NCI-H345 treated with DMSO at 0.1 percent for 48 hours (cell line): ENCODE results near the gene SLC26A6.
A peak's percentile ranks its signal among the peaks of the same experiment; 100 is the strongest.

Source experiments
- DNase-seq: peaks from one replicate; lab custom pipeline; 2025; ENCODE audit not compliant: unreplicated experiment; lab: John Stamatoyannopoulos, UW

SLC26A6 gene

DNA sequence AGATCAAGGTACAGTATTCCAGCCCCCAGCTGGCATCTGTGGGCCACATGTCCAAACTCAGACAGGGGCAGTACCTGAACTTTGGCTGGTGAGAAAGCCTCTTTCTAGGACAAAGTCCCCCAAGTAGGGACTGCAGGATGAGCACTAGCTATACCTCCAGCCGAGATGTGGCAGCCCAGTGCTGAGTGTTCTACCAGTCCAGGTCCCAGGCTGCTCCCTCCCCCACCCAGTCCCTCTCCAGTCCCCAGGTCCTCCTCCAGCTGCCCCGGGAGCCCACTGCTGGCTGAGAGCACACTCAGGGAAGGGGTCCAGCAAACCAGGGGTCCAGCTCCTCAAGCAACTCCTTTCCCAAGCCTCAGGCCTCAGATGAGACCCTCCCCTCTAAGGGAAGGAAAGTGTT lies 1.5 kb downstream of the SLC26A6 start:
- no peak for DNase-seq

DNA sequence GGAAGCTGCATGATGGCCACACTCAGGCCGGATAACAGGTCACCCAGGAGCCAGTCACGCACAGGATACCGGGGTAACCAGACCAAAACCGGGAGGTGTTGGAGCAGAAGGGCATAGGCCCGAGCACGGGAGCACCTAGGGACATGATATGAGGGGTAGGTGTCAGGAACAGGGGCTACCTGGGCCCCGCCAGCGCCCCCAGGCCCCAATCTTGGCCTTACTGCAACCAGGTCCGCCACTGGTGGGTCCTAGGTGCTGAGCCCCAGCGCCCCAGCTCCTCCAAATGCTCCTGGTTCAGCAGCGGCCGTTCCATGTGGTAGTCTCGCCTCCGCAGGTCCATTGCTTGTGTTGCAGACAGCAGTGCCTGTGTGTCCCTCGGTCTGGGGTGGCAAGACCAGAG lies 2.0 kb downstream of the SLC26A6 start:
- no peak for DNase-seq

DNA sequence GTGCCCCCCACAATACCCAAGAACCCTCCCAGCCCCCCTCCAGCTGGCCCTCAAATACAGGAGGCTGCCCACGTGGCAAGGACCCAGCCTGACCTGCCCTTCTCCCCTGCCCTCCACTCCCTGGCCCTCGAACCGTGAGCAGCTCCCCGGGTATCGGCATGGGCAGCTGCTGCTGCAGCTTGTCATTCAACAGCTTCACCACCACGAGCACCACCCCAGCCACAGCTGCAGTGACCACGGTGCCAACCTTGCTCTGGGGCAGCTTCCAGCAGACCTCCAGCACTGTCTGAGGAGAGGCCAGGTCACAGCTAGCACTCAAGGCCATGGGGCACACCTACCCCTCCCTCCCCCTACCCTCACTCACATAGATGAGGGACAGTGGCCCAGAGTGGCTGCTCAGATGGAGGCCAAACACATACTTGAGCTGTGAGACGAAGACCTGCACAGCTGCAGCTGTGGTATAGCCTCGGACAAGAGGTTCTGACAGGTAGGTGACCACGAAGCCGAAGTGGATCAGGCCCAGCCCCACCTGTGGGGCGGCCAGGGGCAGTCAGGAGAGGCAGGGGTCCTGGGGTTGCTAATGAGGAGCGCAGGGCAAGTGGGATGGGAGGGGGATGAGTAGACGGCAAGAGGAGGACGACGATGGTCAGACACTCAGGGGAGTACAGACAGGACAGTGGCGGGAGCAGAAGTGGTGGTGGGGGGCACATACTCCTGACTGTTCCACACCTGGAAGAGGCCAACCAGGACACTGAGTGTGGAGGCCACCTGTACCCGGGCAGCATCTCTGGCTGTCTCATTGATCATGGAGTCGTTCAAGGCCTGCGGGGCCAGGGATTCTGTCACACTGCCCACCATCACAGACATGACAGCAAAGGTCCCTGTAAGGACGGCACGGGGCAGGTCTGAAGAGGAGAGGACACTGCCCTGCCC lies 3.5 kb downstream of the SLC26A6 start:
- DNase-seq = no peak

DNA sequence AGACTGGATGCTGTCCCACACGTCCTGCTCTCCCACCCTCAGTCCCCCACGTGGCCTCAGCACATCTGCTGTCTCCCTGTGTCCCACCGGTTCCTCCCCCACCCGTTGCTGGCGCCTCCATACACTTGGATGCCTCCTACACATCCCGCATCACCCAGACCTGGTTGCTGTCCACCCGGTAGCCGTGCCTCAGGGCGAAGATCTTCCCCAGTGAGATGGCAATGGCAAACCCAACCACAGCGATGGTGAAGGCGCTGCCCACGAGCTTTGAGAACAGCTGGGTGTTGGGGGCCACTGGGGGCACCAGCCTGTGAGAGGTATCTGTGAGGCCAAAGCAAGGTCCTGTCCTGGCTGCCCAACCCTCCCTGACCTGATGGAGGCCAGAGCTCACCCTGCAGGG lies 4.4 kb downstream of the SLC26A6 start:
- no peak for DNase-seq

DNA sequence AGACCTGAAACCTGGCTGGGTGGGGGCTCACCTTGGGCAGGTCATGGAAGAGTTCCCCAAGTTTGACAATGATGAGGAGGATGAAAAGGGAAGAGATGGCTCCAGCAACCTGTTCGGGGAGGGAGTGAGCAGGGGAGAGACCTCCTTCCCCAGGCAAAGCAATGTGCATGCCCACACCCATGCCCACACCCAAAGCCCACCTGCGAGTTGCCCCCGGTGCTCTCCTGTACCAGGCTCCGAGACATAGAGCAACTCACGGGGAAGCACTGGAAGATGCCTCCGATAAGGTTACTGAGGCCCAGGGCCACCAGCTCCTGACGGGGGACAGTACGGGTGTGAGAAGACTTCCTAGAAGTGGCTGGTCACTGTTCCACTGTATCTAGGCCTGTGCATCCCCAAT lies 4.9 kb downstream of the SLC26A6 start:
- no peak for DNase-seq

DNA sequence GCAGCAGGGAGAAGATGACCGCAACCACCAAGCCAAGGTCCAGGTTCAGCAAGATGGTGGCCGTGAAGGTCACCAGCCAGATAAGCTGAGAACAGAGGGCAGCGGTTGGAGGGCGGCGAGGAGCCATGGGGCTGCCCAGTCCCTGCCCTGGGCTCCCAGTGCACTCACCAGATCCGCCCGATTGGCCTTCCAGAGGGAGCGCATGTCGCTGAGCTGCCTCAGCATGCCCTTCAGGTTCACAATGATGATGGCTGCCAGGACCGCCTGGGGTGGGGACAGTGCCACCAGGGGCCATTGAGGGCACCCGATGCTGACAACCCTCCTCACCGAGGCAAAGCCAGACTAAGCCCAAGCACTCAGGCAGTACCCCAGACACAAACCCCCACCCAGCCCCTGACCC lies 5.4 kb downstream of the SLC26A6 start:
- no peak for DNase-seq

DNA sequence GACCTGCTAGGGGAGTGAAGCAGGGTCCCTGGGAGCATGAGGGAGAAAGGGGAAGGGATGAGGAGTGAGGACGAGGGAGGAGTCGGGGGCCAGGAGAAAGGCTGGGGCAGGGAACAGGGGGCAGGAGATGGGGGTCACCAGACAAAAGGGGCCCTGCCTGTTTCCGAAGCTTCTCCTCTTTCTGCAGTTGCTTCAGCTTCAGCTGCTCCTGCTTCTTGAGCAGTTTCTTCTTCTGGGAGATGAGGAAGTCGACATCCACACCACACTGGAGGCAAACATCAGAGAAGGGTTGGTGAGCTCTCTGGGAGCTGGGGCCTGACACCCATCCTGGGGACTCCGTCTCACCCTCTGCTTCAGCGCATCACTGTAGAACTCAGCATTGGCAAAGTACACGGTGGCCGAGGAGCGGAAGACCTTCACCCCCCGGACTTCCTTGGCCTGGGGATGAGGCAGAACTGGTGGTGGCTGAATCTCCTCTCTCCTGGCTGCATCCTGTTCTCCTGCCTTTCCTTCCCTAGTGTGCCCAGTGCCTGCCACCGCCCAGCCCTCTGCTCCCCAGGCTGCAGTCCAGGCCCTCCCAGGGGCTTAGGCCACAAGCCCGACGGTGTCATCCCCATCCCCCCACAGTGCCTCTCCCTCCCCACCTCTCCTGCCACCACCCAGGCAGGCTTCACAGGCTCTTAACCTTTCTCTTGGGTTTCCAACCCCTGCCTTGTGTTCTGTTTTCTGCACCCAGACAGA lies 6.8 kb downstream of the SLC26A6 start:
- DNase-seq = no peak

DNA sequence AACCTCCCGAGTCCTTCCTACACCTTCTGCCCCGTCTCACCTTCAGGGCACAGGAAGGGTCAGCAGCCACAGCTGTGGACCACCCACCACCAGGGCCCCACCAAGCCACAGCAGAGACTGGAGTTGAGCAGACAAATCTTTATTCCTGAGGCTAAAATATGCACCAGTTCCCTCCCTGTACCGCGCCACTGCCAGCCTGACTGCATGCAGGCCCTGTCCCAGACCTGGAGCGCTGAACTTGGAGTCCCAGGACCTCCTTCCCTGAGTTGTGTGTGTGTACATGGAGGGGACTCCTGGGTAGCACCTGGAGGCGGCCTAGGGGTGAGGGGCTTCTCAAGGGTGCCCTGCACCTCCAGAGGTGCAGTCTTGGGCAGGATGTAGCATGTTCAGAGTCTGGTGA lies 9.7 kb downstream of the SLC26A6 start:
- no peak for DNase-seq

DNA sequence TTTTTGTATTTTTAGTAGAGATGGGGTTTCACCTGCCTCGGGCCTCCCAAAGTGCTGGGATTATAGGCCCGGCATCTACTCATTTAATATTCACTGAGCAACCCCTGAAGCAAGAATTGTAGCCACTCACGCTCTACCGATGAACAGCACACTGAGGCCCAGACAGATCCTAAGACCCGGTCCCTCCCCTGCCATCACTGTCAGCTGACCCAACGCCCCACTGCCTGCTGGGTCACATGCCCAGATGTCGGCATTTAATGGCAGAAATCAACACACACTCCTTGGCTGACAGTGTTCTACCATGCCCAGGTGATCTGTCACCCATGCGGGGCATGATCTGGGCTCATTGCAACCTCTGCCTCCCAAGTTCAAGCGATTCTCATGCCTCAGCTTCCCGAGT lies 10.5 kb downstream of the SLC26A6 start:
- DNase-seq = no peak

DNA sequence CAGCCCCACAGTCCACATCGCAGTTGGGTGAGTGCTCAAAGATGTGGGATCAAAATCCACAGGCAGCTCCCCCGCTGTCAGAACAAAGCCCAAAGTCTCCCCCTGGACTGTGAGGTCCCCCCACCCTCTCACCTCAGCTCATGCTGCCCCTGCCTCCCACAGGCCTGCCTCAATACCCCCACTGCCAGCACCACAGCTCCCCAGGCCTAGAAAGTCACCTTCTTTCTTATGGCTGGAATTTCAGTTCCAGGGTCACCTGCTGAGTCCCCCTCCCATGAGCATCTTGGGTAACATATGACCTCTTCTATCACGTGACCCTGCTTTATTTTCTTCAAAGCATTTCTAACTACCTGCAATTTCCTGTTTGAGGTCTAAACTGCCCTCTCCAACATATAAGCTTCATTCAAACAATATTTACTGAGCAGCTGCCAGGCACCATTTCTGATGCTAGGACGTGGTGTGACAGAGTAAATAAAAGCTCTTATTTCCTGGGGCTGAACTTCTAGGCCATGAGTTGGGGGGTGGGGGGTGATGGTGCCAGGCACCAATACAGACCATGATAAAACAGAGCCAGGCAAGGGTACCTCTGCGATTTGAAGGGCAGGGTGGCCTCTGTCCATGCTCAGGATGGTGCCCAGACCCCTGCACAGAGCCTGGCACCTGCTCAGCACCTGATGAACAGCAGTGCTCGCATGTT lies 11.3 kb downstream of the SLC26A6 start:
- peak; percentile 42 for DNase-seq

DNA sequence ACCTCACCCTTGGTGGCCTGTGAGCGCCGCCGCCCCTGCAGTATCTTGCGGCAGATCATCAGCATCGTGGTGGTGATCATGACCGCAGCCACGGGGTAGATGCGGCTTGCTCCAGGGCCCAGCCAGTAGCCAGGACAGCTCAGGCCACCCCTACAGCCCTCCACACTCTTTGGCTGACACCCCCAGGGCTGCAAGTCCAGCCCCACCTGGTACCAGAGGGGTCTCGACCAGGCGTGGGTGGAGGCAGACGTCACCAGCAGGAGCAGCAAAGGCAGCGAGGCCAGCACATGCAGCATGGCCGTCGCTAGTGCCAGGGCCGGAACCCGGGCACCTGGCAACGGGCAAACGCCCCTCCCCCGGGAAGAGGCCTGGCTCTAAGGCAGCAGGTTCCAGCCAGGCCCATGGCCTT lies 13.8 kb downstream of the SLC26A6 start, which contains the start of gene TMEM89:
TSS of gene TMEM89 (minus strand) at position 309 of the 409 bp plus-strand sequence. CDS start at position 296, 13 bp downstream.
- no peak for DNase-seq

DNA sequence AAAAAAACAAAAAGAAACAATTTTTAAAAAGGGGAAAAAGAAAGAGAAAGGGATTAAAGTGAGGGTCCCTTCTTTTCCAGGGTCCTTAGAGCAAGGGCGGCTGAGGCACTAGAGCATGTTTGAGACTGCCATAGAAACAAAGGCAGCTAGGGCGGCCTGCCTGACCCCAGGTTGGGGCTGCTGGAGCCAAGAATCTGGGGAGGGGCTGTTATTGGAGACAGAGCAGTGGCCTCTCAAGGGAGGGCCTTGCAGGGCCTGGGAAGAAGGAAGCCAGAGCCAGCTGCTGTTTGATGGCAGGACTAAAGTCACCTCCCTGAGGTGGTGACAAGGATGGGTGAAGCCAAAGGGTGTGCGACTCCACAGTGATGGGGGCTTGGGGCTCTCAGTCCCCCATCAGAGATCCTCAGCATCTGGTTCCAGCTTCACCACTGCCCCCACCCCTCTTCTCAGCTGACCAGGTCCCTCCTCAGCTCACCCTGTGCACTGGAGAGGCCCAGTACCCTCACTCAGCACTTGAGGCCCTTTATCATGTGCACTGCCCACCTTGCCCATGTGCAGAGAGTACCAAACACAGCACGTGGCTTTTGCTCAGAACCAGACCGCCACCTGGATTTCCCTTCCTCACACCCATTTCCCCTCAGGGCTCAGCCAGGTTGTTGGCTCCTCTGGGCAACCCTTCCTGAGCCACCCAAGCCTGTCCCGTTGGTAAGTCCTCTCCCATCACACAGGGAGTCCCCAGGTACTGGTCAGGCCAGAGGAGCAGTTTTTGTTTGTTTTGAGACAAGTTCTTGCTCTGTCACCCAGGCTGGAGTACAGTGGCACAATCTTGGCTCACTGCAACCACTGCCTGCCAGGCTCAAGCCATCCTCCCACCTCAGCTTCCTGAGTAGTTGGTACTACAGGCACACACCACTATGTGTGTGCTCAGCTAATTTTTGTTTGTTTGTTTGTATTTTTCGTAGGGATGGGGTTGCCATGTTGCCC lies 15.4 kb downstream of the SLC26A6 start:
- no peak for DNase-seq

DNA sequence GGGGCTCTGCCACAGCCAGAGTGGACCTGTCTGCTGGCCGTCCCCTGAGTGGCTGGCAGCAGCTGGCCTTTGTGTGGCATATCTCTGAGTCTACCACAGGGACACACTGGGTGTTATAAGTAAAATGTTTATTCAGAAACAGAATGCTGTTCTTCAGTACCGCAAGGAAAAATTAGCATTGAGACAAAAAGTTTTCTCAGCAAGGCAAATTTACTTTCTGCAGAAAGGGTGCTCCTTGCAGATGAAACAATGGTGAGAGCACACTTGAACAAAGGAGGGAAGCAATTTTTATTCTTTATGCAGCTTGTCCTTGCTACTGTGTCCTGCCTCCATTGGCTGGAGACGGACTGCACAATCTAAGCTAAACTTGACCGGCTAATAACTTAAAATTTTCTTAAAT lies 17.7 kb downstream of the SLC26A6 start:
- no peak for DNase-seq

DNA sequence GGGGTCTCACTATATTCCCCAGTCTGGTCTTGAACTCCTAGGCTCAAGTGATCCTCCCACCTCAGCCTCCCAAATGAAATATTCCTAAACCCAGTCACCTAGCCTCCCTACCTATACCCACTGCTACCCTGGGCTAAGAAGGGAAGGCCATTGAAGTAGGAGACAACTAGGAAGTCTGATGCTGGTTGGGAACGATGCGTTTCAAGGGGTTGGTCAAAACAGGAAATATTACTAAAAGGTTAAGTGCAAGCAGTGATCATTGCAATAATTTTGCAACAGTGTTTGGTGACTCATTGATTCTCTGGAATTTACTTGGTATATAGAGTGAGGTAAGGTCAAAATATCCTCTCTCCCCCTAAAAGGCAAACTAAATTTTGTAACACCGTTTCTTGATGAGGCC lies 21.2 kb downstream of the SLC26A6 start:
- DNase-seq = no peak

DNA sequence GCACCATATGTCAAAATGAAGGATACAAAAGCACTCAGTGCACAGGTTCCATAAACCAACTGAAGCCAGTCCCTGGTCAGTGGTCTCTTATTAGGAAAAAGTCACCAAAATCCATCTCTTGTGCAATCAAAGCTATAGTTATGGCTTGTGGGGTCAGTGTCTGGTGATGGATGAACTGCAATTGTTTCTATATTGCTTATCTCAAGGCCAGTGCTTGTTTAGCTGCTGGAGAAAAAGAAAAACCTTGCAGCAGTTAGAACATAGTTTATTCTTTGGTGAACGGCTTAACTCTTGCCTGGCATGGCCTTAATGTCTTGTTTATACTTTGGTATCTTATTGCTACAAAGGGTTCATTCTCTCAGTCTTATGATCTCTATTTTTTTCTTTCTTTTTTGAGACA lies 23.0 kb downstream of the SLC26A6 start:
- no peak for DNase-seq

DNA sequence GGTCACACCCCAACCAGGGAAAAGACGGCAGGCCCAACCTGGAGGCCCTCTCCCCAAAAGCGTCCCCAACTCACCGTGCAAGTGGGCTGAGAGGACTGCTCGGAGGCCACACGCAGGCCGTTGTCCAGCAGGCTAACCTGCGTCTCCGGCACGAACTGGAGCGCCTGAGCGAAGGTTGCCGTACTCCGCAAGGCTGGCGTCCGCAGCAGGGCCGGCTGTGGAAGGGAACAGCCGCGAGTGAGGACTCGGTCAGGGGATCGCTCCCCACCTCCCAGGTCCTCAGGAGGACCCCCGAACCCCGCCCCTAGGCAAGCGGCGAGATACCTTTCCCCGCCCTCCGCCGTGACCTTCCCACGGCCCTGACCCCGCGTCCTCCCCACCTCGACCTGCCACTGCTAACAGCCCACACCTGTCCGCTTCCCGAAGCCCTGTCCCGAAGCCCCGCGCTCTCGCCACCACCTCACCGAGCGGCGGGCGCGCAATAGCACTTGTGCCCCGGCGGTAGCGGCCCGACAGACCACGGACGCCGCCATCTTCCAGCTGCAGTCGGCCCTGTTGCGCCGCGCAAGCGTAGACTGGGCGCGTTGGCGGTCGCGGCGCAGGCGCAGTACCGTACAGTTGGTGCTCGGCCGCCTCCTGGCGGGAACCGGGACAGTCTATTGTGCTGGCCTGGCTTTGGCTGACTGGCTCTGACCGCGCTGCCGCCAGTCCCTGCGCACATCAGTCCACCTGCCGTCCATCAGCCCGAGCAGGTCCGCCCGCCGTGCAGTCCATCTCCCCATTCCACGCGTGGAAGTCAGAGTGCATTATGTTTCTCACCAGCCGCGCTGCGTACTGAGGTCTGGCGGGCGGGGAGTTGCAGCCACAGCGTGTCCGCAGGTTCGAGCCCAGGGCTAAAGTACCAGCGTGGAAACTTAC lies 25.9 kb downstream of the SLC26A6 start, which contains the start of gene UQCRC1:
TSS of gene UQCRC1 (minus strand) at position 559 of the 918 bp plus-strand sequence. CDS start at position 533, 26 bp downstream.
- peak; percentile 78 for DNase-seq

DNA sequence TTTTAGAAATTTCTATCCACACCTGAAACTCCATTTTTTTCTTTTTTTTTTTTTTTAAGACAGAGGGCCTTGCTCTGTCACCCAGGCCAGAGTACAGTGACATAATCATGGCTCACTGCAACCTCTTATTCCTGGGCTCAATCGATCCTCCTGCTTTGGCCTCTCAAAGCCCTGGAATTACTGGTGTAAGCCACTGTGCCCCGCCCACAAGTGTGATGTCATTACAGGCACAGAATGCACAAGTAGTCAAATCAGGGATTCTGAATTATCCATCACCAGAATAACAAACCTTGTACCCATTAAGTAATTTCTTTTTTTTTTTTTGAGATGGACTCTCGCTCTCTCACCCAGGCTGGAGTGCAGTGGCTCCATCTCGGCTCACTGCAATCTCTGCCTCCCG lies 27.7 kb downstream of the SLC26A6 start:
- no peak for DNase-seq

DNA sequence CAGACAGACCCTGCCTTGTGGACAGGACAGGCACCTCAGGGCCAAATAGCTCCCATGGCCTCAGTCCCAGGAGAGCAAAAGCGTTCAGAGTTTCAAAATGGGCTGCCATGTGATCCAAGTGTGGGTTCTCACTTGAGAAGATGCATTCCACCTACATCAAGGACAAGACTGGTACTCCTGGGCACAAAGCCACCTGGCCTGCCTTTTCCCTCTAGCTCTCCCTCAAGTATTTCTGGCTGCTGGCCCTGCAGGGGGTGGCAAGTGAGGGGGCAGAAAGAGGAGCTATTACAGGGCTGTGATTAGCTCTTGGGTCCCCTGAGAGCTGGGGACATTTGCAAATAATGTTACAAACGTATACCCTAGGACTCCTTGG lies 33.7 kb downstream of the SLC26A6 start:
- DNase-seq = no peak
